GM21447 (cell line): ENCODE results near the gene CCT8.
"Not testable (repeated sequence)": the region's sequence is repeated elsewhere in the genome, so short reads cannot be mapped to it uniquely, and the experiment has no call there.

Source experiments
- ATAC-seq: cut with Tn5 transposase; IDR thresholded peaks from one replicate; pipeline ENCODE4 v1.9.1; 2021; ENCODE audit not compliant: unreplicated experiment

Gene CCT8

DNA sequence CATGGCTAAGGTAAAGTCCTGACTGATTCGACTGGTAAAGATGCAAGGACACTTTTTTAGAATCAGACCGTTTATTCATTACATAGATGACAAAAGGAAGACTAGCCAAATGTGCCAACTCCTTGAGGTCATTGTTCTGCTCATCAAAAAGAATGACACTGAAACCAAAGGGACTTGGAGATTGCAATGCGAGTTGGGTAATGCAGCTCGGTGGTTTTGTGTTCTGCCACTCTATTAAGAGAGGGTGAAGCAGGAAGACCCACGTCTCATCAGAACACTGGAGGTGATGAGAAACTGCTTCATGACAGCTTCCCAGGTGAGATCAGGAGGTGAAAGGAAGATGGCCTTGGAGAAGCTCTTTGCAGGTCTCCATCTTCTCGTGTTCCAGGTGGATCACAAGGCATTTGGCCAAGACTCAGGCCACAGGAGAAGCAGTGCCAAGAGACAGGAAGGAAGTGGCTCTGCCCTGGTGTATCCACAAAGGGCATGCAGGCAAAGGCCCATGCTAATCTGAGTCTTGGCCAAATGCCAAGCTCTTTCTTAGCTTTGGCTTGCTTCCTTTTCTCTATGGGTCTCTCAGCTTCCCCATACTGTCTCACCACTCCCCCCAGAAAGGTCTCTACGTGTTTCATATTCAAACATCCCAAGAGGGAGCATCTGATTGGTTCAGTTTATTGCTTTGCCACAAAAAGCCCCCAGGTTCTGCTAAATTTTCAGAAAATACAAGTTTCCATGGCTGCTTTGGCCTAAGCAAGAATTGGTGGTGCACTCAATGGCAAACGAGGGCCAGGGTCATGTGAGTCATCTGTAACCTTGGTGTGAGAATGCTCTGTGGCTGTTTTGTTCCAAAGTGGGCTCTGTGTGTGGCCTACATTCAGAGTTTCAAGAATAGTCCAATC, 5.7 kb upstream of the CCT8 start:
- ATAC-seq = peak; percentile 68

DNA sequence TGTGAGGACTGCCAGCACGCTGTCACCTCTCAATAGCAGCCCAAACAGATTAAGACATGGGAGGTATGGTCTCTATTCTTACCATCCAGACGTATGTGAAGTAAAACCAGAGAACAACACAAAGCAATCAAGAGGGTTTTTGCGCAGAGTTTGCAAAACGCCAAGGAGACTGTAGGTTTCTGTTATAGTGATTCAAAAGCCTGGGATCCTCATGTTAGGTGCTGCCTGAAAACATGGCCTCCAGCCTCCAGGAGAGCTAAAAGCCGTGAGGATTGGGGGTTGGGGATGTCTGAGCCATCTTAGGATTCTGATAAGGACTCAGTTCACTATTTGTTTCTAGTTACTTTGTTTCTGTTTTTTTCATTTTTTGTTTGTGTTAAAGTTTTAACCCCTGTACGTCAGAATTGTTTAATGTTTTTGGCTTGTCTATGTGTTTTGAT, 4.2 kb upstream of the CCT8 start:
- no peak for ATAC-seq

DNA sequence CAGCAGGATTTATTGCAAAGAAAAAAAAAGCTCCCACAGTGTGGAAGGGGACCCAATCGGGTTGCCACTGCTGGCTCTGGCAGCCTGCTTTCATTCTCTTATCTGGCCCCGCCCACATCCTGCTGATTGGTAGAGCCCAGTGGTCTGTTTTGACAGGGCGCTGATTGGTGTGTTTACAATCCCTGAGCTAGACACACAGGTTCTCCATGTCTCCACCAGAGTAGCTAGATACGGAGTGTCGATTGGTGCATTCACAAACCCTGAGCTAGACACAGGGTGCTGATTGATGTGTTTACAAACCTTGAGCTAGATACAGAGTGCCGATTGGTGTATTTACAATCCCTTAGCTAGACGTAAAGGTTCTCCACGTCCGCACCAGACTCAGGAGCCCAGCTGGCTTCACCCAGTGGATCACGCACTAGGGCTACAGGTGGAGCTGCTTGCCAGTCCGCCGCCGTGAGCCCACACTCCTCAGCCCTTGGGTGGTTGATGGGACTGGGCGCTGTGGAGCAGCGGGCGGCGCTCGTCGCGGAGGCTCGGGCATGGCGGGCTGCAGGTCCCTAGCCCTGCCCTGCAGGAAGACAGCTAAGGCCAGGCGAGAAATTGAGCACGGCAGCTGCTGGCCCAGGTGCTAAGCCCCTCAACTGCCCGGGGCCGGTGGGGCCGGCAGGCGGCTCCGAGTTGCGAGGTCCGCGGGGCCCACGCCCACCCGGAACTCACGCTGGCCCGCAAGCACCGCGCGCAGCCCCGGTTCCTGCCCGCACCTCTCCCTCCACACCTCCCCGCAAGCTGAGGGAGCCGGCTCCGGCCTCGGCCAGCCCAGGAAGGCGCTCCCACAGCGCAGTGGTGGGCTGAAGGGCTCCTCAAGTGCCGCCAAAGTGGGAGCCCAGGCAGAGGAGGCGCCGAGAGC, 3.5 kb upstream of the CCT8 start:
- ATAC-seq = not testable (repeated sequence)

- ATAC-seq = no peak
Observed at GRCh38 chr21:29075706-29076466, 2.4 kb upstream of the CCT8 start.

GRCh38 chr21:29074783-29075182, 1.3 kb upstream of the CCT8 start:
- no peak for ATAC-seq

DNA sequence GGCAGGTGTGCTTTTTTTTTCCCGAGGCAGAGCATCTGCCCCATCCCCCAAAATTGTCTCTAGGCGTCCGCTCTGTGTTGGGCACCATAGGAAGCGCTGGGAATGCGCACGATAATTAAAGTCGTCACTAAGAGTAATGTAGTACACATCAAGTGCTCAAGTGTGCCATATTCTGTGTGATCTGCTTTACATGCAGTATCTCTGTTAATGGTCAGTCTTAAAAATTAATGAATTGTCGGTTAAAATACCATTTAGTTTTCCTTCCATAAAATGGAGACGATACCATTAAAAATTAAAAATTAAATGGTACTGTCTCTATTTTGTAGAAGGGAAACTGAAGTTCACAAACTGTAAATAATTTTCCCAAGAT, 544 bp upstream of the CCT8 start:
- peak; percentile 7 for ATAC-seq

GRCh38 chr21:29072873-29073221, 601 bp downstream of the CCT8 start:
- ATAC-seq = peak; percentile 2

DNA sequence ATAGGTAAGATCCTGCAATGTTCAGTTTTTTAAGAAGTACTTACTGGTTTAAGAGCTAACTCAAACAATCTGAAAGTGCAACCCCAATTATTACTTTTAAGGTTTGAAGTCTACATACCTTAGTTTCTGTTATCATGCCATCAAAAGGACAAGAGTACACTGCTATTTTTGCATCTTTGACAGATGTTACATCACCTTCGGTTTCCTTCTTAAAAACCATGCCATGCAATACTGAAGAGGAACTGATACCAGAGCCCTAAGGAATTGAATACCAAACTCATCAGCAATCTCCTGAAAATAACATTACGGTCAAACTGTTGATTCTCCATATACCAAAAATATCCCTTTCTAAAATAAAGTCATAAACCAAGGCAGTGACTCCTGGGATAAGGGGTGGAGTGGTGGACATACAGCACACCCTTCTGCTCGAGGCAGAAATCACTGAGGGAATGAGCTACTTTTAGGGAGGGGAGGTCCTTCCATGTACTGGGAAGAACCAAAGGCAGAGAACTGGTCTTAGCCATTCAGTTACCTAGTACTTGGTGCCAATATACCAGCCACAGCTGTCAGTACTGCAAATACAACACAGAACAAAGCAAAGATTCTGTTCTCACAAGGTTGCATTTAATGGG, 8.5 kb downstream of the CCT8 start:
- ATAC-seq = peak; percentile 99

DNA sequence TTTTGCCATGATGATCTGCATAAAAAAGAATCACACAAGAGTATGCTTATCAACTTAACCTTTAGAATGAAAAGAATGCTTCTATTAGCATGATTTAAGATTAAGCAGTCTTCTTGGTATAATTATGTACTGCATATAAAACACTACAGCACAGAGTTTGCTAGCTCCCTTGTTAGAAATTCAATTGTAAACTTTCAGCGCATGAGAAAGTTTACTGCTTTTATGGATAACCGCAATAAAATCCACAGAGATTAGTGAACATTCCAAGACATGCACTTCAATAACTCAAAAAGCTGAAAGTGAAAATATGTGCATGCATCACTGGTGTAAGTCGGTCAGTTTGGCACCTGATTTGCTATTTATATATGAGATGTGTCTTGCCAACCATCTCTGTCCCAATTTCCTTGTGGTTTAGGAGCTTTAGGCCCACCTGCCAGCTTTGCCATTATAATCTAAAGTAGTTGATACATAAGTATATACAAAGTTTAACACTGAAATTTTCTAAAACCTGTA, 16.9 kb downstream of the CCT8 start:
- ATAC-seq = no peak

DNA sequence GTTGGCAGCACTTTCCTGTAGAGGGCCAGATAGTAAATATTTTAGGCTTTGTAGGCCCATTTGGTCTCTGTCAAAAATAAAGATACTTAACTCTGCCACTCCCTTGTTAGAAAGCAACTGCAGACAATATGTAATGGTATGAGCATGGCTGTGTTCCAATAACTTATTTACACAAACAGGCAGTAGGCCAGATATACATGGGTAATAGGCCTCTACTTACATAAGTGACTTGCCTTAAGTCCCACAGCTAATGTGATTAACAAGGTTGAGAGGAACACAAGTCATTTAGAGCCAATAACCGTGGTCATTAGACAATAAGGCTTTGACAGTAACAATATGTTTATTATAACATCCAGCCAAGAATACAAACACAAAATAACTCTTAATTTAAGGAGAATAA, 17.4 kb downstream of the CCT8 start:
- ATAC-seq = no peak

GRCh38 chr21:29055080-29055479, 18.4 kb downstream of the CCT8 start:
- ATAC-seq = no peak

DNA sequence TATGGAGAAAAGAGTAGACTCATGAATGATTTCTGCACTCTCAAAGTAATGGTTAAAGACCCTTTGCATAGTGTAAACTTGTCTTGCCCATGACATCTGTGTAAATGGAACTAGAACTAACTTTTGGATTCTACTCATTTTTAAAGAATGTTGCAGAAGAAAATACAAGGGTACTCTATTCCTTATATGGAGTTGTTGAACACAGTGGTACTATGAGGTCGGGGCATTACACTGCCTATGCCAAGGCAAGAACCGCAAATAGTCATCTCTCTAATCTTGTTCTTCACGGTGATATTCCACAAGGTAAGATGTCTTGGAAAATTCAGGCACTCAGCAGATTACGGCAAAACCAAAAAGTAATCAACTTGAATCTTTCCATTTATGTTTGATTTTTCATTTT, 19.8 kb downstream of the CCT8 start:
- ATAC-seq = no peak

DNA sequence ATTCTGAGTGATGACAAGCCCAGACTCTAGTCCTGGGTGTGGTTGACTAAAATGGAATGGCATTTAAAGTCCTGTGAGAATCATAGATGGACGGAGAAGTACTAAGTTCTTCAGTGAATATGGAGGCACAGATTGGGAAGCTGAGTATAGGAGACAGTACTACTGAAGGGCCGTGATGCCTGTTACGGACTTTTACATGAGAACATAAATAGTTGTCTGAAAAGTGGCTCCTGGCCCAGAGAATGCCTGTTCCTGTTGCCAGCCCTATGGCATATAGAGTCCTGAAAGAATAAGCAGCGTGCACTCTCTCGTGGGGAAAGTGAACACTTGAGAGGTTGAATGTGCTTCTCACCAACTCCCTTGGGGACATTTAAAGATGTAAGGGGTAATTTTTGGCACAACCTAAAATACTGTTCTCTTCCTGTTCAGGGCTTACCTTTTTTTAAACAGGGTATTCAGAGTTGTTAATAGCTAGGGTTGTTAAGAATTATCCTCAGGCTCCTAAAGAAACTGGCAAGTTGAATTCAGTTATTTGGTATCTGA, 20.4 kb downstream of the CCT8 start:
- ATAC-seq = no peak

- ATAC-seq = no peak
Observed at GRCh38 chr21:29052224-29052623, 21.2 kb downstream of the CCT8 start.

DNA sequence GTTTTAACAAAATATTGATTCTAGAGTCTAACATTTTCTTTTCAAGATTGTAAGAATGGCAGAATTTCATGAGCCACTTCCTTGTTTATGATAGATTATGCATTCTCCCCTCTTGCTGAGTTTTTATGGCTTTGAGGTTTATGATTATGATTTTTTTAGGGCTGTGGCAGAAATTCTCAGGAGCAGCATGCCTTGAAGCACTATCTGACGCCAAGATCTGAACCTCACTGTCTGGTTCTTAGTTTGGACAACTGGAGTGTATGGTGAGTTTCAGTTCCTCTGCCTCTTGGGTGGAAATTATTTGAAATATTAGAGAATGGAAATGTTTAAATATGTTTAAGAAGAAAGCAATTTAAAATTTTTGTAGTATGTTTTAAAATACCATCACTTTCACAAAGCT, 38.8 kb downstream of the CCT8 start:
- ATAC-seq = no peak

- ATAC-seq = no peak
Observed at GRCh38 chr21:29033871-29034270, 39.6 kb downstream of the CCT8 start.

GRCh38 chr21:29033301-29033700, 40.1 kb downstream of the CCT8 start:
- no peak for ATAC-seq

GRCh38 chr21:29030909-29031308, 42.5 kb downstream of the CCT8 start:
- no peak for ATAC-seq

GRCh38 chr21:29029524-29029923, 43.9 kb downstream of the CCT8 start:
- no peak for ATAC-seq

- no peak for ATAC-seq
Observed at GRCh38 chr21:29025328-29025713, 48.1 kb downstream of the CCT8 start.
